GM19099 (cell line): ENCODE measurements around the gene TCERG1L.

ENCODE experiments used
- POLR2A ChIP-seq: IDR thresholded peaks from 3 replicates; pipeline ENCODE4 v1.6.1; 2011; ENCODE audit warnings: low read depth; ENCODE audit not compliant: insufficient read length; ENCODE audit errors: extremely low read depth

TCERG1L gene

DNA sequence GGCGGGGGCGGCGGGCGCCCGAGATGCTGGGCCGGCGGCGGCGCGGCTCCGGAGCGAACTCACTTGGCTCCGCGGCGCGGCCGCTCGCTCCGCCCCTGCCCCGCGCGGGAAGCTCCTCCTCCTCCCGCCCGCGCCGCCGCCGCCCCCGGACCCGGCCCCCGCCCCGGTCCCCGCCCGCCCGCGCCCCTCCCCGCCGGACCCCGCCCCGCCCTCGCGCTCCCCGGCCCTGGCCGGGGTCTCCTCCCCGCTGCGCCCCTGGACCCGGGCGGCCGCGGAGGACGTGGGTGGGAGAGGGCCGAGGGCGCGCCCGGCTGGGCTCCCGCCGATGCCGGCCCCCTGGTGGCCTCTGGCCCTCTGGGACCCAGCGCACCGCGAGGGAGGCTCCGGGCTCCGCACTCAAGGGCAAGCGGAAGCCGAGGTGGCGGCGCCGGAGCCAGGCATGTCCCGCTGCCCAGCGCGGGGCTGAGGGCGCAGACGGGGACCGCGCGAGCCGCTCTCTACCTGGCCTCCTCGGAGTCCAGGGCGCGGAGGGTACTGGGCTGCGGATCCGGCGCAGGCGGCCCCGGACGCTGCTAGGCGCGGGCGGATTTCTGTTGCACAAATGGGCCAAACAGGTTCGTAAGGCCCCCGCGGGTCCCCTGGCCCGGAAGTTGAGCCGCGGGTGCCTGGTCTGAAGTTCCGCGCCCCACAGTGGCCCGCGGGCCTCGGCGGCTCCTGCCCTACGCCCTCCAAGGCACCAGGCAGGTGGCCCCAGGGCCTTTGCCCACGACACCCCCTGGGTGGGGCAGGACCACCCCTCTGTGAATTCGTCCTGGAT is at the start of gene TCERG1L:
TSS of gene TCERG1L (minus strand) at position 61 of the 817 bp plus-strand sequence. CDS start 86 bp downstream, outside the sequence.
- no peak for TF ChIP-seq POLR2A

- no peak for TF ChIP-seq POLR2A
These were observed 47.4 kb upstream of the TCERG1L start for GRCh38 chr10:131358741-131359442.

GRCh38 chr10:131356442-131356841 is 44.9 kb upstream of the TCERG1L start:
- no peak for TF ChIP-seq POLR2A

DNA sequence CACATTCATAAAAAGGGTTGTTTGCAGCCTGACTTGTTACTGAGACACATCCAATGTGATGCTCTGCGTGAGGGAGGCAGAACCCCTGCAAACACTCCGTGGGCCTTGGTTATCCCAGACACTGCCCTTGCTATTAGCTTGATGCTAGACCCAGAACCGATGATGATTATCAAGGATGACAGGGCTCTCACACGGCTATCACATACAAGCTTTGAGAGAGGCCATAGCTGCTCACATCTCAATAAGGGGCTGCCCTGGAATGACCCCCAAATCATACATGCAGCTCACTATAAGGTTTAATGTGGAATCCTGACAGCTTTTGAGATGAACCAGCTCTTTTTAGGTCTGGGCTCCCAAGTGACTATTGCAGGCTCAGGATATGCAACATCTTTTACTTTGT is 44.4 kb upstream of the TCERG1L start:
- no peak for TF ChIP-seq POLR2A

DNA sequence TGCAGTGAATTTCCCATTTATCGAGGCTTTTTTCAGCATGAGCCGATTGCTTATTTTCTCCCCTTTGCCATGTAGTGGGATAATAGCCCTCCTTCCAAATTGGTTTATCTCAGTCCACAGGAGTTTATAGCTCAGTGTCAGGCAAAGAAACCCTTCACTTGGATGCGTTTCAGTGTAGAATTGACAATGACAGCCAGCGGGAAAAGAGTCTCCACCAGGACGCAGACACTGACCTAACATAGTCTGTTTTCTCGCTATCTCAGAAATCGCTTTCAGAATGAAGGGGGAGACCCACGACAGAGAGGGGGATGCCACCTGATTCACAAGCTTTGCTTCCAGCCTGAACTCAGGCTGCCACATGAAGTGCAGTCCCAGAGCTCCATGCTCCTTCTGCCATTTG is 43.5 kb upstream of the TCERG1L start:
- TF ChIP-seq POLR2A = no peak

- no peak for TF ChIP-seq POLR2A
These were observed 42.9 kb upstream of the TCERG1L start for GRCh38 chr10:131354380-131354779.

DNA sequence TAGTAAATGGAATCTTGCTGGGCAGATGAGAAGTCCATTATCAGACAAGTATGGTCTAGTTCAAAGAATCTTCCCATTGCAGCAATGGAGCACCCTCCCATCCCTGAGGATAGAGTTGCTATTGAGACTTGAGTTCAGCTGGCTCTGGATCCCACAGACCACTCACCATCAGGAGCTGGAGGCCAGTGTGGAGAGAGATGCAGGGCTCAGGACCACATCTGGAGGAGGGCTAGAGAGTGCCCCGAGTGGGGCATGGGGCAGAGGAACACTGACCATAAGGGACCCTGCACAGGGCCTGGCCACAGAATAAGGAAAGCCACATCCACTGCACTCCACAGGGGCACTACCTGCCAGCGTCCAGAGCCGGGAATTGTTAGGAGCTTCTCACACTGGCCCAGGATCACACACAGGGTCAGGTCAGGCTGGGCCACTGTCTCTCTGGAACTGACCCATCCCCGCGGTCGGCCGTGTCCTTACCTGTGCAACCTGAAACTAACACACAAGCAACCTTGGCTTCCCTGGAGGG is 41.3 kb upstream of the TCERG1L start:
- no peak for TF ChIP-seq POLR2A

DNA sequence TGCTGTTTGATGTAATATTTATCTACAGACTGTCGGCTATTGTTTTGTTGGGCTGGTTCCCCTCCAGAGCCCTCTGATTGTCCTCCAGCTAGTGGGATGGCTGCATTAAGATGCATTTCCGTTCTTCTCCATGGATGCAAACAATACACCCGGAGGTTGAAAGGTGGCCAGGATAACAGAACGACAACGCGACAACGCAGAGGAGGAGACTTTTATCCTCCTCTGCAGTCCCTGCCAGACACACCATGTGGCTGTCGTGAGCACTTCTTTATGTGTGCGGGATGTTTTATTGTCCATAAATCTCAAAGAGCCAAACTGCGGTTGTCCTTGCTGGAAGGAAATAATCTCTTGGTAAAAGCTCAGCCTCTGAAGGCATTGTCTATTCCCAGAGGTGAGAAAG is 39.1 kb upstream of the TCERG1L start:
- TF ChIP-seq POLR2A = no peak

GRCh38 chr10:131350245-131350644 is 38.7 kb upstream of the TCERG1L start:
- no peak for TF ChIP-seq POLR2A

GRCh38 chr10:131346456-131346855 is 34.9 kb upstream of the TCERG1L start:
- TF ChIP-seq POLR2A = no peak

- TF ChIP-seq POLR2A = no peak
These were observed 34.2 kb upstream of the TCERG1L start for GRCh38 chr10:131345691-131346090.

GRCh38 chr10:131344747-131345146 is 33.2 kb upstream of the TCERG1L start:
- TF ChIP-seq POLR2A = no peak

- no peak for TF ChIP-seq POLR2A
These were observed 26.2 kb upstream of the TCERG1L start for GRCh38 chr10:131337741-131338140.

- TF ChIP-seq POLR2A = no peak
These were observed 21.3 kb upstream of the TCERG1L start for GRCh38 chr10:131332821-131333220.

DNA sequence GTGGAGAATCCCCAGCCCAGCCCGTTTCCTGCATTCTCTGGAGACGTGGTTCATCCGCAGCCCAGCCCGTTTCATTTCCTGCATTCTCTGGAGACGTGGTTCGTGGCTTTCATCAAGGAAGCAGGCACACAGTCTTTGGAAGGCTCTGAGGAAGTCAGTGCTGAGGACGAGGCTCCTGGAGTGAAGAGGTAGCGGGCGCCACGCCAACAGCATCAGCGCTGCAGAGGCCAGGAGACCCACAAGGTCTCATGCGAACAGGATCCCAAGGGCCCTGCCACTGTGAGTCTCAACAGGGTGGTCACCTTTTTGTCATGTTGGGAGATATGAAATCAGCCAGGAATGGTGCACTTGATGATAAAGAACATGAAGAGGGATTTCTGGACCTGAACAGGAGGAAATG is 12.4 kb upstream of the TCERG1L start:
- no peak for TF ChIP-seq POLR2A

- TF ChIP-seq POLR2A = no peak
These were observed 11.5 kb upstream of the TCERG1L start for GRCh38 chr10:131323025-131323424.
